Liver (tissue), 3 donors: ENCODE results near the gene MFF.
"Not testable (repeated sequence)": the region's sequence is repeated elsewhere in the genome, so short reads cannot be mapped to it uniquely, and the experiment has no call there.

Experiments used
- CTCF ChIP-seq: fragments of 150-350 bp; IDR thresholded peaks from 2 replicates; pipeline ENCODE4 v1.5.1; 2017; ENCODE audit warnings: improper control_type of control experiment, low read depth, low read length; ENCODE audit not compliant: missing input control
- FOXA1 ChIP-seq: IDR thresholded peaks from 2 replicates; pipeline ENCODE4 v1.6.1; 2016; ENCODE audit warnings: antibody characterized with exemption
- GABPA ChIP-seq, 2 donors: IDR thresholded peaks in 1 of 2; conservative IDR thresholded peaks in 1 of 2; 2 replicates each; pipeline ENCODE4 v1.6.1; 2016; ENCODE audit warnings: antibody characterized with exemption in 2 of 2, mild to moderate bottlenecking in 1 of 2, moderate library complexity in 1 of 2
- HNF4A ChIP-seq, 2 donors: conservative IDR thresholded peaks; 2 replicates each; pipeline ENCODE4 v1.6.1; 2016; ENCODE audit warnings: antibody characterized with exemption in 2 of 2, mild to moderate bottlenecking in 2 of 2
- JUND ChIP-seq, 2 donors: IDR thresholded peaks; 2 replicates each; pipeline ENCODE4 v1.6.1; 2016; ENCODE audit warnings: antibody characterized with exemption in 2 of 2
- MAX ChIP-seq: IDR thresholded peaks from 2 replicates; pipeline ENCODE4 v1.6.1; 2016; ENCODE audit warnings: antibody characterized with exemption
- NR2F2 ChIP-seq: IDR thresholded peaks from 2 replicates; pipeline ENCODE4 v1.6.1; 2016; ENCODE audit warnings: antibody characterized with exemption
- REST ChIP-seq: IDR thresholded peaks from 2 replicates; pipeline ENCODE4 v1.6.1; 2016; ENCODE audit warnings: antibody characterized with exemption, mild to moderate bottlenecking
- RXRA ChIP-seq, 2 donors: IDR thresholded peaks; 2 replicates each; pipeline ENCODE4 v1.6.1; 2017 to 2018; ENCODE audit warnings: antibody characterized with exemption in 2 of 2, mild to moderate bottlenecking in 1 of 2
- TAF1 ChIP-seq: conservative IDR thresholded peaks from 2 replicates; pipeline ENCODE4 v1.6.1; 2016; ENCODE audit warnings: antibody characterized with exemption, mild to moderate bottlenecking
- YY1 ChIP-seq: IDR thresholded peaks from 2 replicates; pipeline ENCODE4 v1.6.1; 2016; ENCODE audit warnings: antibody characterized with exemption, mild to moderate bottlenecking
- ZBTB33 ChIP-seq: IDR thresholded peaks from 2 replicates; pipeline ENCODE4 v1.6.1; 2016; ENCODE audit warnings: antibody characterized with exemption
- donor health status: healthy.
- donor health status: healthy.

GRCh38 chr2:227364585-227365263 lies 39.7 kb downstream of the MFF start:
- TF ChIP-seq ZBTB33; CTCF; TAF1; REST; GABPA (IDR thresholded peaks at IDR 0.05 in 1 of 2, conservative IDR thresholded peaks at IDR 0.05 in 1 of 2); JUND (IDR thresholded peaks at IDR 0.05); RXRA (IDR thresholded peaks at IDR 0.05); MAX; YY1; NR2F2; FOXA1; HNF4A (conservative IDR thresholded peaks at IDR 0.05): not testable (repeated sequence)
